Fibroblast of skin of back (primary cell): ENCODE data around the gene HK1.
A peak's percentile ranks its signal among the peaks of the same experiment; 100 is the strongest.
"Not testable (repeated sequence)": the region's sequence is repeated elsewhere in the genome, so short reads cannot be mapped to it uniquely, and the experiment has no call there.

Experiments
- DNase-seq: peaks from one replicate; pipeline ENCODE4 v3.0.0-alpha.2; 2013

HK1 gene

DNA sequence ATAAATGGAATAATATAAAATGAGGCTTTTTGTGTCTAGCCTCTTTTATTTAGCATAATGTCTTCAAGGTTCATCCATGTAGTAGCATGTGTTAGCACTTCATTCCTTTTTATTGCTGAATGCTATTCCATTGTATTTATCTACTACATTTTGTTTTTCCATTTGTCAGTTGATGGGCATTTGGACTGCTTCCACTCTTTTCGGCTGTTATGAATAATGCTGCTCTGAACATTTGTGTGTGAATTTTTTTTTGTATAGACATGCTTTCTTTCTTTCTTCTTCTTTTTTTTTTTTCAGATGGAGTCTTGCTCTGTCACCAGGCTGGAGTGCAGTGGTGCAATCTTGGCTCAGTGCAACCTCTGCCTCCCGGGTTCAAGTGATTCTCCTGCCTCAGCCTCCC, 50.6 kb downstream of the HK1 start:
- DNase-seq = not testable (repeated sequence)

DNA sequence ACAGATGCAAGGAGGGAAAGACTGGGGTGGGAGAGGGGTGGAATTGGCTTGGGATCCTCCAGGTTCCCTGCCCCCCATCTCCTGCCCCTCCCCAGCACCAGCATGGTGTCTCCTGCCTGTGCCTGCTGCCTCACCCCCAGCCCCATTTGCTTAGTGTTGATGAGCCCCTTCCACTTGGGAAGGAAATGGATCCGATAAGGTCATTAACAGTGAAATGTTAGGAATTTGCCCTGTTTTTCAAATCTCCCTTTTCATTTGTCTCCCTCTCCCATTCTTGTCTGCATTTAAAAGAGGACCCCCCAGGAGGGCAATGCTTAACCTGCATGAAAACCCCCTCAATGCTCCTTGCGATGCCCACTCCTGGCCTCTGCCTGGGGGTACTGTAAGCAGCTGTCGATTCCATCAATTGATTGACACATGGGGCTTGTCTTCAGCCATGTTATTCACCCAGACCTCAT, 51.5 kb downstream of the HK1 start:
- DNase-seq = no peak

- DNase-seq = no peak
Observed at GRCh38 chr10:69331161-69331560, 52.9 kb downstream of the HK1 start.

GRCh38 chr10:69332278-69333010, 54.1 kb downstream of the HK1 start:
- no peak for DNase-seq

DNA sequence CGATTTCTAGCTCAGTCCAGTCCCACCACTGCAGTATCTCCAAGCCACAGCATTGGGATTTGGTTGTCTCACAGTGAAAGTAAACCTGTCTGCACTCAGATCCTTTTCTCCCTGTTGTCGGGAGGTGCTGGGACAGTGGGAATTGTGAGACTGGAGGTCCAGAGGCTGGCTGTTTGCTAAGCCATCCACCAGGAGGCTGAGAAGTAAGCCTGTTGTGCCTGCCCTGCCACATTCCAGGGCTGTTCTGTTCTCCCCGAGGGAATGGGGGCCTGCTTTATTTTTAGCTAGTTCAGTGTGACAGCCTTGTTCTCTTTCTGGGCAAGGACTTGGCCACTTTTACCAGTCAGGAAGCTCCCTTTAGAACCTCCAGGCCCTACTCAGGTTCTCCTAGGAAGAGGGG, 54.9 kb downstream of the HK1 start:
- peak; percentile 83 for DNase-seq

GRCh38 chr10:69333865-69334301, 55.6 kb downstream of the HK1 start:
- DNase-seq = not testable (repeated sequence)

DNA sequence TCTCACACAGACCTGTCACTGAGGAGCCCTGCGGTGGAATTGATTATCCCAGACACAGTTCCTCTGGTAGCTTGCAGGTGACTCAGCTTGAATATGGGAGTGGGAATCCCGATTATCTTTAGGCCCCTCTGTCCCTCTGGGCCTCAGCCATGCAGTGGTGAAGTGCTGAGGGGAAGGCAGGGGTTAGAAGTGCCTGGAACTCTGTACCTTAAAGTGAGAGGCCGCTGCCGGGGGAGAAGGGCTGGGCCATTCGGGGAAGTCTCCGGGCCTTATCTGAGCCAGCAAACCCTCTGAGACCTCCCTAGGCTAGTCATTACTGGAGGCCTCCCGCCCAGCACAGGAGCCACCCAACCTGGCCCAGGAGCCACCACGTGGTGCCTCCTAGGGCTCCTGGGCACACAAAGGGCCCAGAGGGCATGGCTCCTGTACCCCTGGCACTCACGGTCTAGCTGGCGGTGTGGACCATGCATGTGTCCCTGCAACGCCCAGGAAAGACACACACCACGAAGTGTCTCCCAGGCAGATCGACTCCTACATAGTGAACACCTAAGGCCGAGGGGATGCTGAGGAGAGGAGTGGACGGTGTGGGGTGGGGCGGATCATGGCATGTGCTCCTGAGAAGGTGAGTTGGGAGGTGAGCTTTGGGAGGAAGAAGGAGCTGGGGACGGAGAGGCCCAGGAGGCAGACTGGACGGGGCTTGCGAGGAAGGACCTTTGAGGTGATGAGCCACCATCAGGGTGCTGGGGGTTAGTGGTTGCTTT, 56.2 kb downstream of the HK1 start:
- no peak for DNase-seq

GRCh38 chr10:69335063-69335587, 56.8 kb downstream of the HK1 start:
- no peak for DNase-seq

DNA sequence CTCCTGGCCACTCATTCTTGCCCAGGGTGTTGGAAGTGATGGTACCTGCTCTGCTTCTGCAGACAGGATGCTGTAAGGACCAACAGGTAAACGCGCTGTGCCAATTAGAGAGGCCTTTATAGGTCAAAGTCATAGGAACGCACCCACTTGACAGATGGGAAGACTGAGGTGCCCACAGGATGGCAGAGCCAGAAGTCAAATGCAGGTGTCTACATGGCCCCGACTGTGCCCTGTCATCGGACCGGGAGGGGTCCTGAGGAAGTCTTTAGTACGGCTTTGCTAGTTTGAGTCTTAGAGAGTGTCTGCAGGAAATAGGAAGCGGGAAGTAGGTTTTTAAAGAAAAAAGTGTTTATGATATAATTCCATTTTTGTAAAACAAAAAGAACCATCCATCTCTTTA, 57.3 kb downstream of the HK1 start:
- DNase-seq = no peak

DNA sequence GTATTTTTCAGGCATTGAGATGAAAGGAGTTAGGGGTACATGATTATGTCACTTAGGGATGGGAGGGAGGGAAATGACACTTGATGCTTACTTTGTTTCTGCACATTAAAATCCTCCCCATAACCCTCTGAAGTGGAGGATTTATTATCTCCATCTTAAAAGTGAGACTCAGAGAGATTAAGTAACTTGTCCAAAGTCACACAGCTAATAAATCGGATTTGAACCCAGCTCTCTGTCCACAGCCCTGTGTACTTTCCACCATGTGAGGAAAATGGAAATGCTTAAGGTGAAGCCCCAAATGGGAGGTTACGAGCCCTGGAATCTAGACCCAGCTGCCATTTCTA, 58.6 kb downstream of the HK1 start:
- no peak for DNase-seq

GRCh38 chr10:69337296-69338132, 59.2 kb downstream of the HK1 start:
- DNase-seq = peak; percentile 77

DNA sequence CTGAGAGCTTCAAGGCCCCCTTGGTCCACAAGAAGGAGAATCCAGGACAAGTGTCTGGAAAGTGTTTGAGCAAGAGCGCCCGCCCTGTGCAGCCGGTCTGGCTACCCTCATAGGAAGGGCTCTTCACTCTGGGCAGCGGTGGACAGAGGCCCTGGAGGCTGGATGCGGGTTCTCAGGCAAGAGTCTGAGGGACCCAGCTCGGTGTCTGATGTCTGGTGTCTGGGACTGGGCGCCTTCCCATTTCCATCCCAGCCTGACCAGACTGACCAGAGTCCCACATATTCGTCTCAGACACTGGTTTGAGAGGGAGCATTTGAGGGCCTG, 59.8 kb downstream of the HK1 start:
- no peak for DNase-seq

DNA sequence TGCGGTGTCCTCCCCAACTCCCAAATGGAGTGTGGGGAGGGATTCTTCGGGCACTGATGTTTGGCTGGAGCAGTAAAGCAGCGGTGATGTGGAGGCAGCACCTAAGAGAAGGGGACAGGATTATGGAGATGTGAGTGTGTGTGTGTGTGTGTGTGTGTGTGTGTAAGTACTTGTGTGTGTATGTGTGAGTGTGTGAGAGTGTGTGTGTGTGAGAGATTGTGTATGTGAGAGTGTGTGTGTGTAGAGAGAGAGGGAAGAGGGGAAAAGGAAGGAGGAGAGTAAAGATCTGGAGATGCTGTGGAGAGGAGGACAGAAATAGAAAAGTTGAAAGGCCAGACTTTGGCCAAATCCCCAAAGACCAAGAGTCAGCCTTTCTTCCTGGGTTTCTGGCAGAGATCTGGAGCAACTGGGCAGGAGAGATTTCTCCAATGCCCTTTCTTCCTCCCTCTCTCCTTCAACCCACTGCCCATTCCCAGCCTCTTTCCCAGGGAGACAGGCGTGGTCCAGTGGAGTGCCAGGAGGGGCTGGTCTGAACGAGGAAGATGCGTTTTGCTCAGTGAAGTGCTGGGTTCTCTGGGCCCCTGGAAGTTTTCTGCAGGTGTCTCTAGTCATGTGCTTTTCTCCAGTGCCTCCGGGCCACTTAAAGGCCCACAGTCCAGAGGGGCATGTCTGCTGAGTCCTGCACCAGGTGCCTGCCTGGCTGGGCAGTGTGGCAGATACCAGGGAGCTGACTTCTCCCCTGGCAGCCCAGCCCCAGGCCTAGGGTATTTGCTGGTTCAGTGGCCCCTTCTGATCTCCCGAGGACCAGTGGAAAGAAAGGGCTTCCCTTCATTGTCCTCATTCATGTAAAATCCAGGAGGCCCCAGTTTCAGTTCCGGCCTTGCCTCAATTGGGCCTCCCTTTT, 60.5 kb downstream of the HK1 start:
- no peak for DNase-seq

GRCh38 chr10:69340695-69341094, 62.4 kb downstream of the HK1 start:
- no peak for DNase-seq

- no peak for DNase-seq
Observed at GRCh38 chr10:69343905-69344304, 65.6 kb downstream of the HK1 start.

DNA sequence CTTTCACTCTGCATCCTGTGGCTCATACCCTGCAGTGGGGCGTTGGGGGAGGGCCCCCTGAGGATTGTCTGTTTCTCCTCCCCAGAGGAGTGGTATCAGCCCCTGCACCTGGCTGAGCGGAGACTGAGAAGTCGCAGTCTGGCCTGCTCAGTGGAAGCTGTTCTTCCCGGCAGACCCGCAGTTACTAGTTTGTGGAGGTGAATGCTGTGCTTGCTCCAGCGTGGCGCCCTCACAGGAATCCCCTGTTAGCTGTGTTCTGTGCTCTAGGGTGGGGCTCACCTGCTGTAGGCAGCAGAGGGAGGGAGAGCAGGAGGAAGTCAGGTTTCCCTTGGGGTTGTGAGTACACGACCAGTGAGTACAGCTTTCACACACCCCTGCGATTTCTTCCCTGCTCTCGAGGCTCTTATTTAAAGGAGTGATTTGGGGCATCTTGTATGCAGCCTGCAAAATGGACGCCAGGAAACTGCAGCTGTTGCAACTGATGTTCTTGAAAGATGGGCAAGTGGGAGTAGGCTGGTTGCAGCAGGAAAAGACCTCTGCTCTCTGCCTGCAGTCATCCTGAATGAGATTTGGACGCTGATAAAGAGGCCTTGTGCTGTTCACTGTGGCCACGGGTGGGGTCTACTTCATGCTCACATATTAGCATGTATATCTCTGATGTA, 66.4 kb downstream of the HK1 start:
- no peak for DNase-seq

DNA sequence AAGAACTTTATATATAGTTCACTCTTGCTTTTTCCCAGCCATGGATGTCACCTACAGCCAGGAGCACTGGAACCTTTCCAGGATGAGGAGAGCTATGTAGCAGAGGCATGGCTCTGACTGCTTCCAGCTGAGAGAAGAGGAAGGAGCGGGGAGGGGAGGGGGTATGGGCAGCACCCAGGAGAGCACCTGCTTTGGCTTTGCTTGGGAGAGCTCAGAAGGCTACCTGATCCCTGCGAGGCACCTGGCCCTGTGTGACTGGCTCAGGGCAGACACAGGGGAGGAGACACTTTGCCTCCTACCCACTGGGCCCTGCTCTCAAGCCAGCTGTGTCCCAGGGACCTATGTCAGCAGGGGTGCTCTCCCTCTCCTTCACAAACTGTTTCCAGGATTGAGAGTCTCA, 67.1 kb downstream of the HK1 start:
- no peak for DNase-seq

DNA sequence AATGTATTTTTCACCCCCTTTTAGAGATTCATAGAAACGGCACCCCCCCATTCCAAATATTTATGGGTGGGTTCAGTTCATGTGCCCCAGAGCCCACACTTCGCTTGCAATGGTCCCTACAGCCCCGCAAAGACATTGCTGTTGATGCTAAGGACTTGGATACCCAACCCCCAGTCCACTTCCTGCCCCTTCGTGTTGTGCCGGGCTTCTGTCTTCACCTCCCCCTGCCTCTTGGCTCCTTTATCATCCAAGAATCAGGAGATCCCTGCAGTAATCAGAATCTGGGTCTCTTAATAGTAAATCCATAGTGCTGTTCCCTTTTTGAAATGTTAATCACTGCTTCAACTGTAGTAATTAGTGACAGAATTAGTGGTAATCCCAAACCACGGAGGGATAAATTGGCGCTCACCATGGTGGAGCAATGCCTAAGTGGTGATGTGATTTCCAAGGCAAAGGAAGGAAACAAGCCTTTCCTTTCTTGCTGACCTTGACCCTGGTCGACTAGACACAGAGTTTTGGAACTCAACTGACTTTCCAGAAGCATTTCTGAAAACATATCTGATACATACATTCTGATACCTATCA, 67.7 kb downstream of the HK1 start:
- no peak for DNase-seq

DNA sequence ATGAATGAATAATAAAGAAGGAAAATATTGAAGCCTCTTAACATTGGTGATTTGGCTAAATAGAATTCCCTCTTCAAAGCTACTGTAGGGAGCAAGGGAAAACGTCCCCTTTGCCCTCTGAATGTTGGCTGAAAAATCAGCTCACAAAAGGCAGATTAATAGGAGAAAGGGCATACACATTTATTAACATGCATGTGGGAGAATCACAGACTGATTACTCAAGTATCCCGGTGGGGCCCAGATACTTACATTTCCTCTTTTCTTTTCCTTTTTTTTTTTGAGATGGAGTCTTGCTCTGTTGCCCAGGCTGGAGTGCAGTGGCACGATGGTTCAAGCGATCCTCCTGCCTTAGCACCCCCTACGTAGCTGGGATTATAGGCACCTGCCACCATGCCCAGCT, 68.5 kb downstream of the HK1 start:
- no peak for DNase-seq

DNA sequence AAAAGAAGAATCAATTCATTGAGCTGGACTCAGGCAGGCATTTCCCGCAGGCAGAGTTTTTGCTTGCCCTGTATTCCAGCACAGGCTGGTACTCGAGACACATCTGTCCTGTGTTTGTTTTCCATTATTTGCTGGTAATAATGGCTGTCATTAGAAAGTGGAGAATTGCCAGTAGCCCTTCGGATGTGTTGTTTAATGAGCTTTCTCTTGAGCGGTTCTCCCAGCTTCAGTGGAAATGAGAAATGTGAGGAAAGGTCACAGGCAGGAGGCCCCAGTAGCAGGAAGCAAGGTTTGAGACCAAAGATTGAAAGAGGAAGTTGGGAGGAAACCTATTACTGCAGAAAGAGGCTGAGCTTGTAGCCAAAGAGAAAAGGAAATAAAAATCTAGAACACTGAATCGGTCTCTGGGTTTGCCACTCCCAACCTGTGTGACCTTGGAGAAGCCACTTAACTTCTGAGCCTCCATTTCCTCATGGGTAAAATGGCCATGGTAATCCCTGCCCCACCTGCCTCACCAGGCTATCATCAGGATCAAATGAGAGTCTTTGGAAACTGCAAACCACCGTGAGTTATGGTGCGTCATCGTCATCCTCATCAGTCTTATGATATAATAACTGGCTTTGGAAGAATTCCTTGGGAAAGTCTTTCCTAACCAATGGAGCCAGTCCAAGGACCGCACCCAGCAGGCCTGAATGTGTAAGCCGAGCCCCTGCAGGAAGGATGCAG, 70.7 kb downstream of the HK1 start:
- peak; percentile 84 for DNase-seq

DNA sequence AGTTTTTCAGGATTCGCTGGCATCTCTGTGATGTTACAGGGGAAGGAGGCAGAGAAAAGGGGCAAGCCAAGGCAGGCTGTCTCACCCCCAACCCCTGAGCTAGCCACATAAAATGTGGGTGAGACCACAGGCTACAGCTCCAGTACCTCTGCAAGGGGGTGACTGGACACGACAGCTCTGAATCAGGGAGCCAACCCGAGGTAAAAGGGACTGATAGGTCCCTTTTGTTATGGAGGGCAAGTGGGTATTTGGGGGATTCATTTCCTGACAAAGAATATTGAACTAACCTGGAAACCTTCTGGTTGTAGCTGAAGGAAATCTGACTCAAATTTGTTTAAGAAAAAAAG, 71.2 kb downstream of the HK1 start:
- no peak for DNase-seq
